H9 (cell line): ENCODE results near the gene CR1L. TPM values are rescaled to one million over a fixed set of nuclear protein-coding genes. Genes with fewer than 3 reads are reported as not detected.

Experiments
- DNase-seq: peaks from one replicate; pipeline ENCODE4 v3.0.0-alpha.2; 2017
- H2AFZ ChIP-seq: one replicate; pipeline ENCODE4 v1.6.1; 2013; ENCODE audit warnings: mild to moderate bottlenecking, low read length, control low read depth, moderate library complexity
- H2AK5ac ChIP-seq: 2 replicates; pipeline ENCODE4 v1.6.1; 2013; ENCODE audit warnings: low read length, control low read depth, mixed read lengths; ENCODE audit not compliant: insufficient read length
- H2BK120ac ChIP-seq: one replicate; pipeline ENCODE4 v1.6.1; 2013; ENCODE audit warnings: low read depth, mild to moderate bottlenecking, low read length, control low read depth, inconsistent platforms; ENCODE audit not compliant: poor library complexity, severe bottlenecking
- H2BK12ac ChIP-seq: 2 replicates; pipeline ENCODE4 v1.6.1; 2013; ENCODE audit warnings: low read length, control low read depth, mixed read lengths, low read depth; ENCODE audit not compliant: insufficient read length
- H2BK15ac ChIP-seq: 2 replicates; pipeline ENCODE4 v1.6.1; 2013; ENCODE audit warnings: low read depth, low read length, control low read depth
- H2BK20ac ChIP-seq: one replicate; pipeline ENCODE4 v1.6.1; 2013; ENCODE audit warnings: low read depth, mild to moderate bottlenecking, low read length, control low read depth, inconsistent platforms; ENCODE audit not compliant: poor library complexity, severe bottlenecking
- H2BK5ac ChIP-seq: 2 replicates; pipeline ENCODE4 v1.6.1; 2013; ENCODE audit warnings: low read length, control low read depth, mixed read lengths; ENCODE audit not compliant: insufficient read length
- H3K14ac ChIP-seq: 2 replicates; pipeline ENCODE4 v1.6.1; 2013; ENCODE audit warnings: low read length, control low read depth; ENCODE audit not compliant: insufficient read depth
- H3K18ac ChIP-seq: 2 replicates; pipeline ENCODE4 v1.6.1; 2013; ENCODE audit warnings: low read depth, mild to moderate bottlenecking, mixed read lengths, low read length, control low read depth; ENCODE audit not compliant: insufficient read length
- H3K23ac ChIP-seq: 2 replicates; pipeline ENCODE4 v1.6.1; 2013; ENCODE audit warnings: low read length, control low read depth, mixed read lengths, low read depth; ENCODE audit not compliant: insufficient read length
- H3K23me2 ChIP-seq: 2 replicates; pipeline ENCODE4 v1.6.1; 2013; ENCODE audit warnings: low read depth, mild to moderate bottlenecking, mixed read lengths, low read length, control low read depth; ENCODE audit not compliant: insufficient read length, poor library complexity, severe bottlenecking
- H3K27ac ChIP-seq: 2 replicates; pipeline ENCODE4 v1.5.1; 2013; ENCODE audit warnings: low read length, control low read depth, mixed read lengths, low read depth; ENCODE audit not compliant: insufficient read length
- H3K27me3 ChIP-seq: 2 replicates; pipeline ENCODE4 v1.6.1; 2013; ENCODE audit warnings: low read length, control low read depth, inconsistent platforms; ENCODE audit not compliant: insufficient read depth
- H3K4ac ChIP-seq: 2 replicates; pipeline ENCODE4 v1.6.1; 2013; ENCODE audit warnings: low read depth, mild to moderate bottlenecking, control low read depth, inconsistent platforms, low read length, moderate library complexity
- H3K4me1 ChIP-seq: 2 replicates; pipeline ENCODE4 v1.6.1; 2013; ENCODE audit warnings: low read length, control low read depth, inconsistent platforms; ENCODE audit not compliant: insufficient read depth
- H3K4me2 ChIP-seq: 2 replicates; pipeline ENCODE4 v1.6.1; 2013; ENCODE audit warnings: low read length, control low read depth, mixed read lengths; ENCODE audit not compliant: insufficient read length, insufficient read depth
- H3K56ac ChIP-seq: 2 replicates; pipeline ENCODE4 v1.6.1; 2013; ENCODE audit warnings: low read depth, mild to moderate bottlenecking, mixed read lengths, low read length, control low read depth; ENCODE audit not compliant: insufficient read length
- H3K79me1 ChIP-seq: 2 replicates; pipeline ENCODE4 v1.6.1; 2013; ENCODE audit warnings: low read depth, mild to moderate bottlenecking, moderate library complexity, low read length, control low read depth, inconsistent platforms; ENCODE audit not compliant: insufficient read depth, poor library complexity, severe bottlenecking
- H3K79me2 ChIP-seq: 2 replicates; pipeline ENCODE4 v1.6.1; 2013; ENCODE audit warnings: low read length, control low read depth, inconsistent platforms; ENCODE audit not compliant: insufficient read depth
- H3K9ac ChIP-seq: 2 replicates; pipeline ENCODE4 v1.6.1; 2013; ENCODE audit warnings: low read length, control low read depth, mixed read lengths; ENCODE audit not compliant: insufficient read length; ENCODE audit errors: extremely low read depth
- H3K9me3 ChIP-seq: one replicate; pipeline ENCODE4 v1.6.1; 2013; ENCODE audit warnings: low read depth, low read length, inconsistent platforms; ENCODE audit not compliant: control insufficient read depth
- H3T11ph ChIP-seq: one replicate; pipeline ENCODE4 v1.6.1; 2013; ENCODE audit warnings: mild to moderate bottlenecking, low read length, control low read depth, inconsistent platforms
- H4K20me1 ChIP-seq: one replicate; pipeline ENCODE4 v1.6.1; 2013; ENCODE audit not compliant: control insufficient read depth, insufficient read length, insufficient read depth
- H4K5ac ChIP-seq: 2 replicates; pipeline ENCODE4 v1.6.1; 2013; ENCODE audit warnings: low read depth, mild to moderate bottlenecking, mixed read lengths, low read length, control low read depth; ENCODE audit not compliant: insufficient read length
- H4K8ac ChIP-seq: replicated peaks from 2 replicates; pipeline ENCODE4 v1.6.1; 2013; ENCODE audit warnings: low read length, control low read depth, mixed read lengths, low read depth; ENCODE audit not compliant: insufficient read length
- H4K91ac ChIP-seq: 2 replicates; pipeline ENCODE4 v1.6.1; 2013; ENCODE audit warnings: low read depth, mild to moderate bottlenecking, moderate library complexity, mixed read lengths, low read length, control low read depth; ENCODE audit not compliant: insufficient read length
- H3K27ac Mint-ChIP-seq, 3 experiments: 2 replicates in 2 of 3; 3 replicates in 1 of 3; pipeline ENCODE4 v1.8.0; 2020 to 2021; ENCODE audit warnings: mixed read lengths in 3 of 3, mild to moderate bottlenecking in 1 of 3, moderate library complexity in 1 of 3
- H3K27me3 Mint-ChIP-seq: 2 replicates; pipeline ENCODE4 v1.8.0; 2021; ENCODE audit warnings: low read depth, mild to moderate bottlenecking, moderate library complexity, mixed read lengths
- H3K36me3 Mint-ChIP-seq, 3 experiments: 2 replicates in 2 of 3; 3 replicates in 1 of 3; pipeline ENCODE4 v1.8.0; 2020 to 2021; ENCODE audit warnings: low read depth in 3 of 3, mixed read lengths in 3 of 3; ENCODE audit not compliant: insufficient read depth in 1 of 3
- H3K4me1 Mint-ChIP-seq, 2 experiments: 2 replicates each; pipeline ENCODE4 v1.8.0; 2020; ENCODE audit warnings: mixed read lengths in 2 of 2
- H3K4me3 Mint-ChIP-seq, 2 experiments: 2 replicates in 1 of 2; 3 replicates in 1 of 2; pipeline ENCODE4 v1.8.0; 2020 to 2021; ENCODE audit warnings: mild to moderate bottlenecking in 2 of 2, mixed read lengths in 2 of 2, moderate library complexity in 1 of 2
- H3K9me3 Mint-ChIP-seq, 2 experiments: 2 replicates in 1 of 2; 3 replicates in 1 of 2; pipeline ENCODE4 v1.8.0; 2020; ENCODE audit warnings: mild to moderate bottlenecking in 2 of 2, mixed read lengths in 2 of 2, moderate library complexity in 1 of 2
- CTCF ChIP-seq: fragments of 200-600 bp; sonication (generic); conservative IDR thresholded peaks from 3 replicates; pipeline ENCODE4 v1.8.0; 2021; ENCODE audit warnings: antibody characterized with exemption, mild to moderate bottlenecking
- WGBS: extraction: QIAGEN DNeasy Blood & Tissue Kit; methylation state at CpG from one replicate; pipeline ENCODE4 v1.1.7; 2013; ENCODE audit warnings: missing lambda C conversion rate, low lambda C conversion rate, mixed read lengths; ENCODE audit not compliant: insufficient read length; ENCODE audit errors: extremely low coverage; 5-methylcytosine and 5-hydroxymethylcytosine counted together
- total RNA-seq: library from RNA; stranded (reverse); gene quantifications from 2 replicates; pipeline ENCODE4 v1.2.1, GENCODE V29; 2021

The CR1L gene
- total RNA-seq, 1 experiment from 2014 or later: 0.37 TPM

- no peaks in the 10 kb centered on the region for H4K20me1 ChIP-seq
- no peak overlapping the region for H2BK120ac ChIP-seq
- H3K4me1 ChIP-seq: no peaks in the 10 kb centered on the region; the same call in 1 of the 2 replicates
- H2AFZ ChIP-seq: no peak overlapping the region
- Mint-ChIP-seq H3K27me3 (no peaks in the 10 kb centered on the region; the same call in none of the 2 replicates), H3K4me3 (no peak overlapping the region), H3K36me3 (peaks cover 7 to 14% (median 13%) of the 10 kb centered on the region in 3 experiments), H3K9me3 (peaks cover 15% of the 10 kb centered on the region in 2 experiments), H3K4me1 (peaks cover 0 to 5% of the 10 kb centered on the region in 2 experiments; a peak in 2 of 4 replicates), H3K27ac (no peak overlapping the region)
- H3K79me2 ChIP-seq: no peaks in the 10 kb centered on the region
- no peak for TF ChIP-seq CTCF
- H3K14ac ChIP-seq: no peak overlapping the region
- H3K9ac ChIP-seq: no peak overlapping the region
- no peak overlapping the region for H3K4ac ChIP-seq
- no peak overlapping the region for H2BK5ac ChIP-seq
- H2BK15ac ChIP-seq: no peak overlapping the region
- no peaks in the 10 kb centered on the region for H3K9me3 ChIP-seq
- no peak overlapping the region for H2BK12ac ChIP-seq
- no peak overlapping the region for H4K5ac ChIP-seq
- no peak overlapping the region for H3K23ac ChIP-seq
- no peaks in the 10 kb centered on the region for H3K27me3 ChIP-seq
- H3K27ac ChIP-seq: no peak overlapping the region
- H2BK20ac ChIP-seq: no peak overlapping the region
- H2AK5ac ChIP-seq: no peak overlapping the region
- no peak overlapping the region for H4K8ac ChIP-seq
- H3K23me2 ChIP-seq: no peaks in the 10 kb centered on the region
- H3T11ph ChIP-seq: no peak overlapping the region
- DNase-seq: no peak
- no peak overlapping the region for H3K4me2 ChIP-seq
- no peak overlapping the region for H4K91ac ChIP-seq
- H3K79me1 ChIP-seq: no peaks in the 10 kb centered on the region
- H3K18ac ChIP-seq: no peak overlapping the region
- no peak overlapping the region for H3K56ac ChIP-seq
- WGBS: no CpG with 5 or more reads among the region's 7 CpGs
Measured at GRCh38 chr1:207658408-207658807, 13.5 kb downstream of the CR1L start.
